ENCODE data around the gene TEX14.
"Not testable (repeated sequence)": the region's sequence is repeated elsewhere in the genome, so short reads cannot be mapped to it uniquely, and the experiment has no call there.

TEX14 gene

GRCh38 chr17:58595194-58595792, 96.6 kb downstream of the TEX14 start:
- no peak for DNase-seq

- no peak for DNase-seq
Observed at GRCh38 chr17:58593123-58593522, 98.7 kb downstream of the TEX14 start.

- DNase-seq = no peak
Observed at GRCh38 chr17:58591455-58591854, 100.4 kb downstream of the TEX14 start.

GRCh38 chr17:58590377-58590776, 101.5 kb downstream of the TEX14 start:
- no peak for DNase-seq

GRCh38 chr17:58587713-58588117, 104.1 kb downstream of the TEX14 start:
- DNase-seq = peak; percentile 64

GRCh38 chr17:58586009-58586644, 105.7 kb downstream of the TEX14 start:
- DNase-seq = no peak

GRCh38 chr17:58585554-58585953, 106.3 kb downstream of the TEX14 start:
- DNase-seq = no peak

GRCh38 chr17:58583486-58583885, 108.4 kb downstream of the TEX14 start:
- DNase-seq = no peak

GRCh38 chr17:58582718-58583117, 109.1 kb downstream of the TEX14 start:
- not testable (repeated sequence) for DNase-seq

- DNase-seq = no peak
Observed at GRCh38 chr17:58580671-58581070, 111.2 kb downstream of the TEX14 start.

- peak; percentile 68 for DNase-seq
Observed at GRCh38 chr17:58577696-58578095, 114.1 kb downstream of the TEX14 start.

- no peak for DNase-seq
Observed at GRCh38 chr17:58576679-58577367, 115.0 kb downstream of the TEX14 start.

- peak; percentile 4 for DNase-seq
Observed at GRCh38 chr17:58575511-58575910, 116.3 kb downstream of the TEX14 start.

- DNase-seq = no peak
Observed at GRCh38 chr17:58574025-58574424, 117.8 kb downstream of the TEX14 start.

GRCh38 chr17:58572846-58573245, 119.0 kb downstream of the TEX14 start:
- DNase-seq = no peak

GRCh38 chr17:58570758-58571157, 121.1 kb downstream of the TEX14 start:
- DNase-seq = no peak

- DNase-seq = no peak
Observed at GRCh38 chr17:58569196-58569595, 122.6 kb downstream of the TEX14 start.

GRCh38 chr17:58568044-58568799, 123.6 kb downstream of the TEX14 start:
- no peak for DNase-seq

GRCh38 chr17:58565389-58566311, 126.2 kb downstream of the TEX14 start:
- DNase-seq = no peak

GRCh38 chr17:58564971-58565370, 126.9 kb downstream of the TEX14 start:
- no peak for DNase-seq

- DNase-seq = no peak
Observed at GRCh38 chr17:58564243-58564642, 127.6 kb downstream of the TEX14 start.

- no peak for DNase-seq
Observed at GRCh38 chr17:58560511-58560910, 131.3 kb downstream of the TEX14 start.

Data from activated CD4-positive, alpha-beta T cell treated with anti-CD3 and anti-CD28 coated beads, Interleukin-10, Interleukin-2, amounts not matched to agents 100 ng/mL and 50 ng/mL, durations not matched to agents 16 hours and 8 hours (primary cell).